GM19468 (cell line): ENCODE results near the gene ATP2B2.

Source experiments
- ATAC-seq: cut with Tn5 transposase; IDR thresholded peaks from one replicate; pipeline ENCODE4 v1.9.1; 2021; ENCODE audit warnings: mild to moderate bottlenecking, moderate library complexity, moderate number of reproducible peaks; ENCODE audit not compliant: unreplicated experiment; ENCODE audit errors: extremely low read depth

The ATP2B2 gene

GRCh38 chr3:10274601-10275000 lies 230.8 kb downstream of the ATP2B2 start:
- ATAC-seq, result no peak
